GM21786 (cell line): ENCODE results near the gene SLC6A5.

Experiments
- ATAC-seq: cut with Tn5 transposase; IDR thresholded peaks from one replicate; pipeline ENCODE4 v1.9.1; 2021; ENCODE audit not compliant: unreplicated experiment

The SLC6A5 gene

DNA sequence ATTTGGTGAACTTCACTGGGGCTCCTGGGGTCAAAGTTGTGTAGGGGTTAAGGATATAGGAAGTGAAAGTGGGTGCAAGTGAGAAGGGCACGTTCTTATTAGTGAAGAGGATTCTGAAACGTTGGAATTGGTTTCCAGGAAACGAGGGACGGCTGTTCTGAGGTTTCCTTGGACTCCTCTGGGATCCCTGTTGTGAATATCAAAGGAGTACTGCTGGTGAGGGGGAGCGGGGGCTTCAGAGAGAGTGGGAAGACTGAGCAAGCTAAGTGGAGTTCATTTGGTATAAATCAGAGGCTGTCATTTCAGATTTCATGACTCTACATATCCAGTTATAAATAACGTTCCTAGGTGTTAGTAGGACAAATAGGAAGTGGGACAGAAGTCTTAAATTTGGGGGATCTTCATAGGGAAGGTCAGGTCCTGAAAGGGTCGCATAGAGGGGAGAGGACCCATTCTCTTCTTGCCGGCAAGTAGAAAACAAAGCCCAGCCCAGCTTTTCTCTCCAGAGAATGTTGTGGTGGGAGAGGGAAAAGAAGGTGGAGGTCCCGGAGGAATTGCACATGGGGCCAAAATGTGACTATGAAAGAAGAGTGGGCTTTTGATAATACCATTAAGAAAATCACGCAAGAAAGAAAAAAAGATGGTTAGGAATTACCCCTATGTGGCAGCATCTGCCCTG lies 68.9 kb downstream of the SLC6A5 start:
- ATAC-seq = no peak

DNA sequence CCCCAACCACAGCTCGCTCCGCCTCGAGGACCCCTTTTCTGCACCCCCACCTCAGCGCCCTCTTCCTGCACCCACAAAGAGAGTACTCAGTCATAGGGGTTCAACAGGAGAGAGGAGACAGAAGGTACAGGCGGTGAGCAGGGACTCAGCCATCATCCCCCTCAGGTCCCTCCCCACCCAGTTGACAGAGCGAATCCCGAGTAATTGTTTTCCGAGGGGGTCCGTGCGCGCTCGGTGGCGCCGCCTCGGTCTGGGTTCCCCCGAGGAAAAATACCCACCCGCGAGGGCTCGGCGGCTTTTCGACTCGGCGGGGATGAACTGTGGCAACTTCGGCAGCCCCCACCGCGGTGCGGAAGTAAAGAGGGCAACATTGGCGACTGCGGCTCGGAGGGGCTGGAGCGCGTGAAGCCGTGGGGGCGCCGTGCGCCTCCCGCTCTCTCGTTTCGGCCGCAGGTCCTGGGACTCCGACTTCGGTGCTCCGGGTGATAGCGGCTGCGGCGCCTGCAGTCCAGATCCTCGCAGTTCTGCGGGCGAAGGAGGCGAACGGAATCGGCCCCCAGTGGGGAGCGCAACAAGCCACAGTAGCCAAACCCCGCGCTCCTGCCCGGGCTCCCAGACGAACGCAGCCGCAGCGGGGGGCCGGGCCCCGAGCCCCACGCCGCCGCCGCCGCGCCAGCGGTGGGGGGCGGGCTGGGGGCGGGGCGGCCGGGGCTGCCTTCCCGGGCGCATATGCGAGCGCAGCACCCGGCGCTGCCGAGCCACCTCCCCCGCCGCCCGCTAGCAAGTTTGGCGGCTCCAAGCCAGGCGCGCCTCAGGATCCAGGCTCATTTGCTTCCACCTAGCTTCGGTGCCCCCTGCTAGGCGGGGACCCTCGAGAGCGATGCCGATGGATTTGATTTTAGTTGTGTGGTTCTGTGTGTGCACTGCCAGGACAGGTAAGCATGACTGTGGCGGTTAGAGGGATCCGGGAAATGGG lies 69.7 kb downstream of the SLC6A5 start, which contains the start of gene NELL1:
Gene NELL1, plus strand, starts transcription at position 743 of the 976 bp plus-strand sequence.
- no peak for ATAC-seq

DNA sequence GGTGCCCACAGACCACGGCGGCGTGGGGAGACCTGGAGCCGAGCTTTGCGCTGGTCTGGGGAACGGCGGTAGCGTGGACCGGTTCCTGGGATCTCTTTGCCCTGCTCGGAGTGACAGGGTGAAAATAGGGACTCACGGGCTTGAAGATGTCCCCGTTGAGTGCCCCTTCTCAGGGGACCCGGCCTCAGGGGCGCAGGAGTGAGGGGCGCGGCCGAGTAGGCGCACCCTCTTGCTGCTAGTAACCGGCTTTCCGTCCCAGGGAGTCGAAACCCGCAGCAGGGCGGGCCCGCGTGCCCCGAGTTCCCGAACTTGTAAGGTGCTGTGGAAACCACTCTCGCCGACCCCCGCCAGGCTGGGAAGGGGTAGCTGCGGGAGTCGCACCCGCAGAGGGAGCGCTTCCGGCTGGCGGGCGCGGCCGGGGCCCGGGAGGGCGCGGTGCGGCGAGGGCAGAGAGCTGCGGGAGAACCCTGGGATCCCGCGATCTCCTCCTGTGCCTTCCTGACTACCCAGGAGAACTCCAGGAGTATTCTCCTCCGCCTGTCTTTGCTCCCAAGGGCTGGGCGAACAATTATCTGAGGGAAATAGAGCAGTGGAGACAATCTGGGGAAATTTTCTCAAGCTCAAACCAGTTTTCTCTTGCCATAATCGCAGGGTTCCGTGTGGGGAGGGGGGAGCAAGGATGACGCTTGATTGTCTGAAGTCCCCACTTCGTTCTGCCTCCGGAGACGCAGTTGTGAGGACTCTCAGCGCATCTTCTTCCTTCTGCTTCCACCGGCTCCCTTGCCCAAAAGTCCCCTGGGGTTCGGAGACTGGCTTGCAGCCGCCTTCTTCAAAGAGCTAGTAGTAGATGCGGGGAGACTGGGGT lies 70.6 kb downstream of the SLC6A5 start:
- ATAC-seq = no peak

DNA sequence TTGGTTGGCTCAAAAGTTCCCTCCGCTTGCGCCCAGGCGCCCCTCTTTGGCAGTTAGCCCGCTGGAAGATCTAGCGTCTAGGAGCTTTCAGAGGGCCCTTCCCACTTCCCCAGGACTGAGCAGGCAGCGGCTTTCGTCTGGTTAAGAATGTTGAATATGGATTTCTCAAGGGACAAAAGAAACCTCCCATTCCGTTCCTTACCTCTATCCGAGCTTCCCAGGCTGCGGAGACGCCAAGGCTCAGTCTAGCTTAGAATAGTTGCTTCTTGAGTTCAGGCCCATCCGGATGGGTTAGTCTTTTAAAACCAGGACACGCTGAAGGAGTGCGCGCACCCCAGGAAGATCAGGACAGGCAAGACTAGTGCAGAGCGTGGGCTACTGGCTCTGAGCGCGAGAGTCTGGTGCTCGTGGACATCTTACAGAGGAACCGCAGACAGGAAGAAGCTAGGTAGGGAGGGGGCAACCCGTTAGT lies 71.6 kb downstream of the SLC6A5 start:
- no peak for ATAC-seq

DNA sequence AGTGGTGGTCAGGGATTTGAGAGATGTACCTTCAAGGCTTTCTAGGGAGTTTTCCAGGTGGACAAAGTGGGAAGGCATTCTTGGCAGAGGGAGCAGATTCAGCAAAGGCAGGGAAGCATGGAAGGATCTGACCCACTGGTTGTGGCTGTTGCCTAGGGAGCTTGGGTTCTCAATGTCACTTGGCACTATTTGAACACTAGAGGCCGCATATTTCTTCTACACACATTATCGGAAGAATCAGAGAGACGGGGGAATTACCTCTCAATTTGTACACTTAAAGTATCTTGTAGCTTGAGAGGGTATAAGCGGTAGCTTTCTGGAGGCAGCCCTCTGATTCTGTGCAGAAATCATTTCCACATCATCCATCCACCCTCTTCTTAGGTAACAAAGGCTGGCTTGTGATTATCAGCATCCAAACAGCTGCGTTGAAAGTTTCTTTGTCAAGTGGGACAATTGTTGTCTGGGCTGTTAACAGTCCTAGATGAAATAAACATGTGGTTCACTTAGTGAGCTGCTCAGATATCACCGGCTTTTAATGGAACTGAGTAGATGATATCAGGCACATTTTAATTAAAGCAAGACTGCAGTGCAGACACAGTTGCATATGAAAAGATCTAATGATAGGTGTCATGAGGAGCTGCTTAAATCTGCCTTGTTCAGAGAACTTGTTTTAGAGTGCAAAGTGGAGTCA lies 72.6 kb downstream of the SLC6A5 start:
- ATAC-seq = no peak

DNA sequence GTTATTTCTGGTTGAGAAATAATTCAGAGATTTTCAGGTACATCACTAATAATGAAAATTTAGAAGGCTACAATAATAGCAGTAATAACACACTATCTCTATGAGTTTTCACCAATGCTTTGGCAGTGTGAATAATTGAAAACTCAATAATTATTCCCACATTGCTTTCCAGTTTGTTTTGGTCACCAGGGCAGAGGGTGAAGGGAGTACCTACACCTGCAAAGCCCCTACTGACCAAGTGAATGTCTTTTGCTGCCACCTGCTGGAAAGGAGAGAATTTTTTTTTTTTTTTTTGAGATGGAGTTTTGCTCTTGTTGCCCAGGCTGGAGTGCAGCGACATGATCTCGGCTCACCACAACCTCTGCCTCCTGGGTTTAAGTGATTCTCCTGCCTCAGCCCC lies 73.2 kb downstream of the SLC6A5 start:
- ATAC-seq = no peak

DNA sequence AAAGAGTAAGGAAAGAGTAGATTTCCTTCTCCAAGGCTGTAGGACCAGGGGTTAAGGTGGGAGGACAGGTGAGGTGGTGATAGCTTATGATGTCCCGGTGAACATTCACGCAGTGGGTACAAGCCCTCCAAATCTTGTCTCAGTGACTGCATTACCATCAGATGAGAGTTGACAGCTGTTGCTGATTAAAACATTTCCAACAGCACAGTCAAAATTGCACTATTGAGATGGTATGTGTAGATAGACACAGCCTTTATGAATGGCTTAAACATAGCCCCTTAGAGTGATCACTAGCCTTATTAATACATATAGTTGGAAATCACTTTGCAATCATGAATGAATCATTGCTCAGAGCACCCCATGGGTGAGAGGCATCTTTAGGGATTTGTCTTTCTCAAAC lies 77.2 kb downstream of the SLC6A5 start:
- no peak for ATAC-seq

DNA sequence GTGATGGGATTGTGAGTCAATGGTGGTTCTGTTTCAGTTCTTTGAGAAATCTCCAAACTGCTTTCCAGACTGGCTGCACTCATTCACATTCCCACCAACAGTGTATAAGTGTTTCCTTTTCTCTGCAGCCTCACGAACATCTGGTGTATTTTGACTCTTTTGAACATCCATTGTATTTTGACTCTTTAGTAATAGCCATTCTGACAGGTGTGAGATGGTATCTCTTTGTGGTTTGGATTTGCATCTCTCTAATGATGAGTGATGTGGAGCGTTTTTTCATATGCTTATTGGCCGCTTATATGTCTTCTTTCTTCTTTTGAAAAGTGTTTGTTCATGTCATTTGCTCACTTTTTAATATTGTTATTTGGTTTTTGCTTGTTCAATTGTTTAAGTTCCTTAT lies 89.4 kb downstream of the SLC6A5 start:
- no peak for ATAC-seq

DNA sequence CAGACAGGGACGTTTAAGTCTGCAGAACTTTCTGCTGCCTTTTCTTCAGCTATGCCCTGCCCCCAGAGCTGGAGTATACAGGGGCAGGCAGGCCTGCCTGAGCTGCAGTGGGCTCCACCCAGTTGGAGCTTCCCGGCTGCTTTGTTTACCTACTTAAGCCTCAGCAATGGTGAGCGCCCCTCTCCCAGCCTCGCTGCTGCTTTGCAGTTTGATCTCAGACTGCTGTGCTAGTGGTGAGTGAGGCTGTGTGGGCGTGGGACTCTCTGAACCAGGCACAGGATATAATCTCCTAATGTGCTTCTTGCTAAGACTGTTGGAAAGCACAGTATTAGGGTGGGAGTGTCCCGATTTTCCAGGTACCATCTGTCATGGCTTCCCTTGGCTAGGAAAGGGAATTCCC lies 108.5 kb downstream of the SLC6A5 start:
- ATAC-seq = no peak
